ENCODE data around the gene PCYT1B.

Gene PCYT1B

GRCh38 chrX:24513416-24513815 lies 133.7 kb downstream of the PCYT1B start:
- Histone ChIP-seq H3K36me3 (ENCODE audit: control insufficient read depth, insufficient read depth, low read length) (no peaks in the 10 kb centered on the region), H3K9me3 (ENCODE audit: control insufficient read depth, low read length) (no peaks in the 10 kb centered on the region), H3K4me2 (ENCODE audit: low read length) (no peak overlapping the region), H3K4me3 (ENCODE audit: low read depth, low read length) (no peak overlapping the region), H3K9ac (no peak overlapping the region), H3K79me2 (no peaks in the 10 kb centered on the region), H3K27ac (no peak overlapping the region), H3K27me3 (ENCODE audit: control insufficient read depth, insufficient read depth, low read length) (no peaks in the 10 kb centered on the region), H2AFZ (no peak overlapping the region), H3K4me1 (no peaks in the 10 kb centered on the region)
- TF ChIP-seq CTCF (IDR thresholded peaks at IDR 0.05): no peak

- Histone ChIP-seq H3K4me3 (ENCODE audit: low read depth, low read length) (no peak overlapping the region), H3K4me1 (no peaks in the 10 kb centered on the region), H3K27ac (no peak overlapping the region), H3K9ac (no peak overlapping the region), H2AFZ (no peak overlapping the region), H3K4me2 (ENCODE audit: low read length) (no peak overlapping the region), H3K79me2 (no peaks in the 10 kb centered on the region), H3K36me3 (ENCODE audit: control insufficient read depth, insufficient read depth, low read length) (no peaks in the 10 kb centered on the region), H3K27me3 (ENCODE audit: control insufficient read depth, insufficient read depth, low read length) (no peaks in the 10 kb centered on the region), H3K9me3 (ENCODE audit: control insufficient read depth, low read length) (no peaks in the 10 kb centered on the region)
- no peak for TF ChIP-seq CTCF (IDR thresholded peaks at IDR 0.05)
Observed at GRCh38 chrX:24508375-24508774, 138.8 kb downstream of the PCYT1B start.
